ENCODE data around the gene SPATA20. TPM values are rescaled to one million over a fixed set of nuclear protein-coding genes. Genes with fewer than 3 reads are reported as not detected.

Gene SPATA20
- polyA plus RNA-seq, 2 of the 4 experiments (the other 2 are of a cell fraction), result 34.4 to 110 TPM

DNA sequence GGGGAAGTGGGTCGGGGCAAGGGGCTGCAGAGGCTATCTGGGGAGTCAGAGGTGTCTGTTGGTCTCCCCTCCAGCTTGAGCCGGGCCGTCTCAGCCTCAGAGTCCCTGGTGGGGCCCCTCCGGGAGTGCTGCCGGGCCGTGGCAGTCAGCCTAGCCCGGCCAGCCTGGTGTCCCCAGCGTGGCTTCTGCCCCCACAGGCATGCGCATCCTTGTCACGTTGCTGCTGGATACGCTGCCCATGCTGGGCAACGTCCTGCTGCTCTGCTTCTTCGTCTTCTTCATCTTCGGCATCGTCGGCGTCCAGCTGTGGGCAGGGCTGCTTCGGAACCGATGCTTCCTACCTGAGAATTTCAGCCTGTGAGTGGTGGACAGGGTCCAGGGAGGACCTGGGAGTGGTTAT lies 24.7 kb downstream of the SPATA20 start:
- 86% methylated on average over 19 of the region's 19 CpGs for WGBS (ENCODE audit: missing lambda C conversion rate)
- Histone ChIP-seq H3K4me3 (no peak overlapping the region), H3K4me1 (no peaks in the 10 kb centered on the region), H3K4me2 (no peak overlapping the region), H3K27ac (no peak overlapping the region), H3K9me3 (no peaks in the 10 kb centered on the region)
- FAIRE-seq (no peak), DNase-seq (ENCODE audit: low read depth in 1 of 2, low spot score in 1 of 2) (no peak), ATAC-seq (no peak)
- ChIA-PET CTCF (interaction anchor here (1.1 to 5.1 kb wide), 5 partner anchors 10 to 54 kb away, joined by 3 to 19 read pairs (median 4); no protein-coding TSS in a partner anchor), POLR2A (no interaction called here)
- TF ChIP-seq CHD2 (IDR thresholded peaks at IDR 0.05; ENCODE audit: low read length, partially characterized antibody) (no peak), POLR2AphosphoS2 (conservative IDR thresholded peaks at IDR 0.05; ENCODE audit: low read length) (no peak), MAFK (IDR thresholded peaks at IDR 0.05; ENCODE audit: partially characterized antibody) (no peak), KDM5A (IDR thresholded peaks at IDR 0.05) (no peak), TFCP2L1 (CRISPR knock-in tag; IDR thresholded peaks at IDR 0.05) (no peak), ESRRA (IDR thresholded peaks at IDR 0.05; ENCODE audit: borderline replicate concordance, low read length) (no peak), MAZ (IDR thresholded peaks at IDR 0.05; ENCODE audit: borderline replicate concordance, low read depth, low read length) (no peak), ZNF302 (CRISPR knock-in tag; IDR thresholded peaks at IDR 0.05) (no peak), JUN (IDR thresholded peaks at IDR 0.05) (no peak), FOXS1 (CRISPR knock-in tag; IDR thresholded peaks at IDR 0.05) (no peak), RCOR1 (IDR thresholded peaks at IDR 0.05; ENCODE audit: low read depth, low read length) (no peak), PHF8 (IDR thresholded peaks at IDR 0.05; ENCODE audit: borderline replicate concordance, low read depth) (no peak)
- TF ChIP-seq, protein P1, sequence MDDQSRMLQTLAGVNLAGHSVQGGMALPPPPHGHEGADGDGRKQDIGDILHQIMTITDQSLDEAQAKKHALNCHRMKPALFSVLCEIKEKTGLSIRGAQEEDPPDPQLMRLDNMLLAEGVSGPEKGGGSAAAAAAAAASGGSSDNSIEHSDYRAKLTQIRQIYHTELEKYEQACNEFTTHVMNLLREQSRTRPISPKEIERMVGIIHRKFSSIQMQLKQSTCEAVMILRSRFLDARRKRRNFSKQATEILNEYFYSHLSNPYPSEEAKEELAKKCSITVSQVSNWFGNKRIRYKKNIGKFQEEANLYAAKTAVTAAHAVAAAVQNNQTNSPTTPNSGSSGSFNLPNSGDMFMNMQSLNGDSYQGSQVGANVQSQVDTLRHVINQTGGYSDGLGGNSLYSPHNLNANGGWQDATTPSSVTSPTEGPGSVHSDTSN (IDR thresholded peaks at IDR 0.05), result no peak

DNA sequence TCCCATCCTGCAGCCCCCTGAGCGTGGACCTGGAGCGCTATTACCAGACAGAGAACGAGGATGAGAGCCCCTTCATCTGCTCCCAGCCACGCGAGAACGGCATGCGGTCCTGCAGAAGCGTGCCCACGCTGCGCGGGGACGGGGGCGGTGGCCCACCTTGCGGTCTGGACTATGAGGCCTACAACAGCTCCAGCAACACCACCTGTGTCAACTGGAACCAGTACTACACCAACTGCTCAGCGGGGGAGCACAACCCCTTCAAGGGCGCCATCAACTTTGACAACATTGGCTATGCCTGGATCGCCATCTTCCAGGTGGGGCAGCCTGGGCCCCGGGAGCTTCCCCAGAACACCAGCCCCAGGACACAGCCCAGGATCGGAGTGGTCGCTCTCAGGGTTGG lies 25.6 kb downstream of the SPATA20 start:
- no peaks in the 10 kb centered on the region for H3K9me3 ChIP-seq
- 94% methylated on average over 20 of the region's 20 CpGs for WGBS (ENCODE audit: missing lambda C conversion rate)
- H3K4me1 ChIP-seq, result no peaks in the 10 kb centered on the region
- TF ChIP-seq, protein P2, sequence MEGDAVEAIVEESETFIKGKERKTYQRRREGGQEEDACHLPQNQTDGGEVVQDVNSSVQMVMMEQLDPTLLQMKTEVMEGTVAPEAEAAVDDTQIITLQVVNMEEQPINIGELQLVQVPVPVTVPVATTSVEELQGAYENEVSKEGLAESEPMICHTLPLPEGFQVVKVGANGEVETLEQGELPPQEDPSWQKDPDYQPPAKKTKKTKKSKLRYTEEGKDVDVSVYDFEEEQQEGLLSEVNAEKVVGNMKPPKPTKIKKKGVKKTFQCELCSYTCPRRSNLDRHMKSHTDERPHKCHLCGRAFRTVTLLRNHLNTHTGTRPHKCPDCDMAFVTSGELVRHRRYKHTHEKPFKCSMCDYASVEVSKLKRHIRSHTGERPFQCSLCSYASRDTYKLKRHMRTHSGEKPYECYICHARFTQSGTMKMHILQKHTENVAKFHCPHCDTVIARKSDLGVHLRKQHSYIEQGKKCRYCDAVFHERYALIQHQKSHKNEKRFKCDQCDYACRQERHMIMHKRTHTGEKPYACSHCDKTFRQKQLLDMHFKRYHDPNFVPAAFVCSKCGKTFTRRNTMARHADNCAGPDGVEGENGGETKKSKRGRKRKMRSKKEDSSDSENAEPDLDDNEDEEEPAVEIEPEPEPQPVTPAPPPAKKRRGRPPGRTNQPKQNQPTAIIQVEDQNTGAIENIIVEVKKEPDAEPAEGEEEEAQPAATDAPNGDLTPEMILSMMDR (IDR thresholded peaks at IDR 0.05), result no peak
- TF ChIP-seq NPAS2 (CRISPR knock-in tag; IDR thresholded peaks at IDR 0.05; ENCODE audit: borderline replicate concordance), result no peak
- no peak for TF ChIP-seq KDM5A (IDR thresholded peaks at IDR 0.05)
- TF ChIP-seq, protein P3, sequence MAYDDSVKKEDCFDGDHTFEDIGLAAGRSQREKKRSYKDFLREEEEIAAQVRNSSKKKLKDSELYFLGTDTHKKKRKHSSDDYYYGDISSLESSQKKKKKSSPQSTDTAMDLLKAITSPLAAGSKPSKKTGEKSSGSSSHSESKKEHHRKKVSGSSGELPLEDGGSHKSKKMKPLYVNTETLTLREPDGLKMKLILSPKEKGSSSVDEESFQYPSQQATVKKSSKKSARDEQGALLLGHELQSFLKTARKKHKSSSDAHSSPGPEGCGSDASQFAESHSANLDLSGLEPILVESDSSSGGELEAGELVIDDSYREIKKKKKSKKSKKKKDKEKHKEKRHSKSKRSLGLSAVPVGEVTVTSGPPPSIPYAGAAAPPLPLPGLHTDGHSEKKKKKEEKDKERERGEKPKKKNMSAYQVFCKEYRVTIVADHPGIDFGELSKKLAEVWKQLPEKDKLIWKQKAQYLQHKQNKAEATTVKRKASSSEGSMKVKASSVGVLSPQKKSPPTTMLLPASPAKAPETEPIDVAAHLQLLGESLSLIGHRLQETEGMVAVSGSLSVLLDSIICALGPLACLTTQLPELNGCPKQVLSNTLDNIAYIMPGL (CRISPR knock-in tag; IDR thresholded peaks at IDR 0.05; ENCODE audit: borderline replicate concordance), result no peak
- no peak for TF ChIP-seq JUNB (IDR thresholded peaks at IDR 0.05)
- TF ChIP-seq RNF2 (IDR thresholded peaks at IDR 0.05; ENCODE audit: borderline replicate concordance, low read depth), result no peak
- no peak for TF ChIP-seq POLR2A (IDR thresholded peaks at IDR 0.05; ENCODE audit: low read length)
- TF ChIP-seq RCOR1 (IDR thresholded peaks at IDR 0.05; ENCODE audit: low read depth, low read length), result no peak
- FAIRE-seq, result no peak
- no peak for ATAC-seq
- DNase-seq (ENCODE audit: low read depth in 1 of 2, low spot score in 1 of 2), result no peak
- ChIA-PET CTCF (interaction anchor here (1.4 to 5.1 kb wide), 5 partner anchors 10 to 269 kb away, joined by 3 to 24 read pairs (median 9); no protein-coding TSS in a partner anchor), POLR2A (no interaction called here)
- H3K27ac ChIP-seq, result no peak overlapping the region
- no peak overlapping the region for H3K4me3 ChIP-seq
- no peak overlapping the region for H3K4me2 ChIP-seq

Measured in A549 (cell line).